ENCODE measurements around the gene TBC1D28.
"Not testable (repeated sequence)": the region's sequence is repeated elsewhere in the genome, so short reads cannot be mapped to it uniquely, and the experiment has no call there.

TBC1D28 gene

DNA sequence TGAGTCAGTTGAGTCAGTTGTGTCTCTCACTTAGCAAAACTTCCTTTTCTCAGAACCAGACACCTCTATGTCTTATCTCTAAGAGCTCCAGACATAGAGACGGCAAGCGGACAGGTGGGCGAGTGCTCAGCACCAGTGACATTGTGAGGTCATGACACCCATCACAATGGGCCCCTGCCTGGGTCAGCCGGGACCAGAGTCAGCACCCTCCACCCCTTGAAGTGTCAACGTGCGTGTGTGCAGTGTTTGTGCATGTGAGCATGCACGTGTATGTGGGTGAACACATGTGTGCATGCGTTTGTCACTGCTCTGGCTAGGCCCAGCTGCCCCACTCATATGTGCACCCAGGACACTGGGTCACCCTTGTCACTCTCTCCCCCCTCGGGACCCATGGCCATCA is at the start of gene TBC1D28:
Gene TBC1D28, minus strand, starts transcription at position 101 of the 400 bp plus-strand sequence. CDS start 3,039 bp downstream, outside the sequence.
- not testable (repeated sequence) for DNase-seq

DNA sequence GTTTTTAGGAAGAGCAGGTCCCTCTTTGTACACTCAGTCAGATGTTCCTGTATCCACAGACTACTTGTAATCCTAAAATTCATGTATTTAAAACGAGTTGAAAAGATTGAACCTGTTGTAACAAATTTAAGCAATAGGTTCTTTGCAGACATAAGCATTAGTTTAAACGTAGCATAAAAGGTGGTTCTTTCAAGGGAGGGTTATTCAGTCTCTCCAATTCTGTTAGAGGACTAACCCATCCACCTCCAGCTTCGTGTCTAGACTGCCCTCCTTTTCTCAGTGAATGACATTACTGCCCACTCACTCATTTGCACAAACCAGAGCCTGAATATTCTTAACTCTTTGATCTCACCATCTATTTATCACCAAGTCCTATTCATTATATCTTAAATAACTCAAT is 38.5 kb upstream of the TBC1D28 start:
- DNase-seq, result not testable (repeated sequence)

DNA sequence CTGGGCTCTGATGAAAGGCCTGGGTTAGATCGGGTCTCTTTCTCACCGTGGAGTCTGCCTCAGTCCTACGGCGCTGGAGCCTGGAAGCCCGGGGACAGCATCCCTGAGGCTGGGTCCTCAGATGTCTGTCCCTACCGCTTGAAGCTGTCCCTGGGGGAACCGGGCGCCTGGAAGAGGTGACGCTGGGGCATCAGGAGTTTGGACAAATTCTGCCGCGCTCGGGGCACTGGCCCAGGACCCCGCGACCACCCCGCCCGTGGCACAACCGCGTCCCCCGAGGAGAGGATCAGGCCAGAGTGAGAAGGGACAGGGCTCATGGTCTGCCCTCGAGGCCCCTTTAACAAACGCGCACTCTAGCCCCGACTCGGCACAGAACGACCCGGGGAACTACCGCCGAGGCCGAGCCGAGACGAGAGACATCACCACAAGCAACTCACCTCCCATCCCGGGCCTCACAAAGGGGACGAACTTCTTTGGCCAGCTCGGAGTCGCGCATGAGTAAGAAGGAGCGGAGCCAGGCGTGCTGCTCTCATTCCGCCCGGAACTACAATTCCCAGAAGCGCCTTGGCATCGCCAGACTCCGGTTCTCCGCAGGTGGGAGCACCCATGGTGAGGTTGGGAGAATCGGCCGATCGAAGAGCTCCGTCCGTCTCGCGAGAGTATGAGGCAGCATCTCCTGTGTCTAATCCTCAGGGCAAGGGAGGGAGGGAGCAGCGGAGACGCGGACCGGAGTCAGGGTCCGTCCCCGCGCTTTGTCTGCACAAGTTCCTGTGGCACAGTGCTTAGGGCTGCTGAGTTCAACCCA is 37.8 kb upstream of the TBC1D28 start, which contains the start of gene FOXO3B:
Gene FOXO3B, minus strand, starts transcription at position 548 of the 805 bp plus-strand sequence. CDS start 663 bp downstream, outside the sequence.
- peak in 2 of 4 experiments; percentile 27 to 59 for DNase-seq

DNA sequence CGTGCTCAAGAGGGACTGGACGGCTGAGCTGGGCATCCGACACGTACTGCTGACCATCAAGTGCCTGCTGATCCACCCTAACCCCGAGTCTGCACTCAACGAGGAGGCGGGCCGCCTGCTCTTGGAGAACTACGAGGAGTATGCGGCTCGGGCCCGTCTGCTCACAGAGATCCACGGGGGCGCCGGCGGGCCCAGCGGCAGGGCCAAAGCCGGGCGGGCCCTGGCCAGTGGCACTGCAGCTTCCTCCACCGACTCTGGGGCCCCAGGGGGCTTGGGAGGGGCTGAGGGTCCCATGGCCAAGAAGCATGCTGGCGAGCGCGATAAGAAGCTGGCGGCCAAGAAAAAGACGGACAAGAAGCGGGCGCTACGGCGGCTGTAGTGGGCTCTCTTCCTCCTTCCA is 33.2 kb upstream of the TBC1D28 start:
- DNase-seq, result not testable (repeated sequence)

DNA sequence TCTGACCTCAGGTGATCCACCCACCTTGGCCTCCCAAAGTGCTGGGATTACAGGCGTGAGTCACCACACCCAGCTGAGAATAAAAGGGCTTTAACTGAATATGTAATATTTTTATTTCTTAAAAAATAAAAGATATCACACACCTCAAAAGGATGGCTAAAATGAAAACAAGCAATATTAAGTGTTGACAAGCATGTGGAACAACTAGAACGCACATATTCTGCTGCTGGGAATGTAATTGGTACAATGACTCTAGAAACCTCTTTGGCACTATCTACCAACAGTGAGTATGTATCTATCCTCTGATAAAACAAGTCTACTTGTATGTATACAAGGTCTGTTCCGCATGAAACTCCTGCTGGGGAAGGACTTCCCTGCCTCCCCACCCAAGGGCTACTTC is 32.7 kb upstream of the TBC1D28 start:
- DNase-seq, result not testable (repeated sequence)

DNA sequence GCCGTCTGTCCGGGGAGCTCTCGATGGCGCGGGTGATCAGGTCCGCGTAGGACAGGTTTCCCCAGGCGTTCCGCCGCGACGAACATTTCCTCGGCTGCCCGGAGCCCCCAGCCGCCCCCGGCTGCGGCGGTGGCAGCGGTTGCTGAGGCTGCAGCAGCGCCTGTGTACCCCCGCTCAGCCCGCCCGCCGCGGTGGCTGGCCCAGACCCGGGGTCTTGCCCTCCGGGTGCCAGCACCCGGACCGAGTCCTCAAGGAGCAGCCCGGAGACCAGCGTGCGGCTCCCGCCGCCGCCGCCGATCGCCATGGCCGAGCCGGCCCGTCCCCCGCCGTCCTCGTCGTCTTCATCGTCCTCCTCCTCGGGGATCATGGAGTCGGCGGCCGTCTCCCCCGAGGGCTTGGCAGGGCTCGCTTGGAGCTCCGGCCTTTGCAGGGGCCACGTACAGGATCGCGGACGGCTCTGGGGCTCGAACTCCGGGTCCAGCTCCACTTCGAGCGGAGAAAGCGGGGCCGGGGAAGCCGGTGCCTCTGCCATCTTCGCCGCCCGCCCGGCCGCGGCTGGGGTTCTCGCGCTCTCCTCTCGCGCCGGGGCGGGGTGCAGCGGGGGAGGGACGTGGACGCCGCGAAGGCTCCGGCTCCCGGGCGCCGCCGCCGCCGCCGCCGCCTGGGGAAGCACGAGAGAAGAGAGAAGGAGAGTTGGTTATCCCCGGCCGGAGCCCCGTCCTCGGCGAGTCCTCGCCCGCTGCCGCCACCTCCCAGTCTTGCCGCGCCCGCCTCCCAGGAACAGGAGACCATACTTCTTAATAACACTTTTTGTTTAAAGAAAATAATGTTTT is 28.4 kb upstream of the TBC1D28 start:
- not testable (repeated sequence) for DNase-seq

DNA sequence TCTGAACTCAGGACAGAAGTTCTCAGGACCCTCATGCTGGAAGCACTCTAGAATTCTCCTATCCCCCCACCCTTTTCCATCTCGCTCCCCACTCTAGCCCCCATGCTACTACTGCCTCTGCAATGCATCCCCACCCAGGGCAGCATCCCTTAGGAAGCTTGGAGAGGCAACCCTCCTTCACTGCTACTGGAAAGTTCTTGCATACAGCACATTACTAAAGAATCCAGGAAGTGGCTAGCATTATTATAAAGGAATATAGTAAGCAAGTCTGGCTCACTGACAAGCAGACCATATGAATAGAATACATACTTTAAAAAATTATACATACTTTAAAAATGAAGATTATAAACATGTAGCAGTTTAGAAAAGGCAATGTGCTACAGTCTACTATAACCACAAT is 24.4 kb upstream of the TBC1D28 start:
- not testable (repeated sequence) for DNase-seq

DNA sequence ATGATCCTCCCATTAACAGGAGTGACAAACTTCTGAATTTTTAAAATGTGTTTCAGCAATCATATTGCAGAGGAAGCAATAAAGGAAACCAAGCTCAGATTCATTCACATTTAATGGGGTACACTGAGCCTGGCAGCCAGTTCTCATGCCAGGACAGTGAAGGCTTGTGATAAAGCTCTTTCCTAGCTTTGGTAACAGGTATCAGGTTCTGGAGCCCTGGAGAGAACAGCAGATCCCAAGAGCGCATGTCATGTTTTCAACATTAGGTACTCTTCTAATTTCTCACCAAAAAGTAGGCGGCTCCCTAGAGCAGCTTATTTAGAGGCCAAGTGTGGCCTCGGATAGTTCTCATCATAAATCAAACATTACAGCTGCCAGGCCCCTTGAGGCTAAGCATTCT is 23.3 kb upstream of the TBC1D28 start:
- not testable (repeated sequence) for DNase-seq

DNA sequence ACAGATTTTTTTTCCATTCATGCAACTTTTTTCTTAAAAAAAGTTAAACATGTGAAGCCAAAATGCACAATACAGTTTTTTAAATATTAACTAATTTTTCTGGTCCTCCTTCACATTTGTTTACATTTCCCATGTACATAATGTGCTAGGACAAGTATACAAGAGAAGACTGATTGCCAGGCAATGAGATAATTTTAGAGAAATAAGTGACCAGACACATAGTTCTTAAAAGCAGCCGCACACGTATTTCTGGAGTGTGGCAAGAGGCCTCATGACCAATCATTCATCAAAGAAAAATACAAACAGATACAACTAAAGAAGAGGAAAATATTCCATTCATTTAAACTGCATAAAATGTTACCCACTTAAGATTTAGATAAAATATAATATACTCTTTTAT is 22.1 kb upstream of the TBC1D28 start:
- not testable (repeated sequence) for DNase-seq

DNA sequence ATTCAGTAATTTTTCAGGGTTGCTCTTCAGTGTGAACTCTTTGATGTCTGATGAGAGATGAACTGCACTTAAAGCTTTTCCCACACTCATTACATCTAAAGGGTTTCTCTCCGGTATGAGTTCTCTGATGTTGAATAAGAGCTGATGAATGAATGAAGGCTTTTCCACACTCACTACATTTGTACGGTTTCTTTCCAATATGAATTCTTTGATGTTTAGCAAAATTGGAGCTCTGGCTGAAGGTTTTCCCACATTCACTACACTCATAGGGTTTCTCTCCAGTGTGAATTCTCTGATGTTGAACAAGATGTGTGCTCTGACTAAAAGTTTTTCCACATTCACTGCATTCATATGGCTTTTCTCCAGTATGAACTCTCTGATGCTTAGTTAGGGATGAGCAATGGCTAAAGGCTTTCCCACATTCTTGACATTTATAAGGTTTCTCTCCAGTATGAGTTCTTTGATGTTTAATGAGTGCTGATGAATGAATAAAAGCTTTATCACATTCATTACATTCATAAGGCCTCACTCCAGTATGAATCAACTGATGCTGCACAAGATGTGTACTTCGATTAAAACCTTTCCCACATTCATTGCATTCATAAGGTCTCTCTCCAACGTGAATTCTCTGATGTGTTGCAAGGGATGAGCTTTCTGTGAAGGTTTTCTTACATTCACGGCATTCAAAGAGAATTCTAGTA is 17.9 kb upstream of the TBC1D28 start:
- not testable (repeated sequence) for DNase-seq

DNA sequence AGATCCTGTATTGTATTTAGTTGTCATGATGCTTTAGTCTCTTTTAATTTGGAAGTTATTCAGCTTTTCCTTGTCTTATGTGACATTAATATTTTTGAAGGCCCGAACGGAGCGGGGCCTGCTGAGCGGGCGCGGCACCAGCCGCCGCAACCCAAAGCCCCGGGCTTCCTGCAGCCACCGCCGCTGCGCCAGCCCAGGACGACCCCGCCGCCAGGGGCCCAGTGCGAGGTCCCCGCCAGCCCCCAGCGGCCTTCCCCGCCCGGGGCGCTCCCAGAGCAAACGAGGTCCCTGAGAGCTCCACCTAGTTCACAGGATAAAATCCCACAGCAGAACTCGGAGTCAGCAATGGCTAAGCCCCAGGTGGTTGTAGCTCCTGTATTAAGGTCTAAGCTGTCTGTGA is 5.9 kb upstream of the TBC1D28 start:
- not testable (repeated sequence) for DNase-seq

DNA sequence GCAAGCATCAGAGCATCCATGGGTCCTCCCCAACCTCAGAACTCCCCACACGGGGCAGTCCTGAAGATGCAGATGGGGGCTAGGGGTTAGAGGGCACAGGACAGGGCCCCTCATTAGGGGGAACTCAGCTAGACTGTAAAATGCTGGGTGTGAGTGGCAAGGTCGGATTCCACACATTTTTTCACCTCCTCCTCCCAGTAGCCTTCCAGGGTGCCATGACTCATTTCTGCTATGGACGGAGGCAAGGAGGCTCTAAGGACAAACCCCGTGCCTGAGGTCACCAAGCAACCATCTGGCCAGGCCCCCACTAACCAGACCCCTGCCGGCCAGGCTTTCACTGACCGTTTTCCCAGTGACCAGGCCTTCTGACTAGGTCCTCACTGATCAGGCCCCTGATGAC is 1.1 kb downstream of the TBC1D28 start:
- not testable (repeated sequence) for DNase-seq

DNA sequence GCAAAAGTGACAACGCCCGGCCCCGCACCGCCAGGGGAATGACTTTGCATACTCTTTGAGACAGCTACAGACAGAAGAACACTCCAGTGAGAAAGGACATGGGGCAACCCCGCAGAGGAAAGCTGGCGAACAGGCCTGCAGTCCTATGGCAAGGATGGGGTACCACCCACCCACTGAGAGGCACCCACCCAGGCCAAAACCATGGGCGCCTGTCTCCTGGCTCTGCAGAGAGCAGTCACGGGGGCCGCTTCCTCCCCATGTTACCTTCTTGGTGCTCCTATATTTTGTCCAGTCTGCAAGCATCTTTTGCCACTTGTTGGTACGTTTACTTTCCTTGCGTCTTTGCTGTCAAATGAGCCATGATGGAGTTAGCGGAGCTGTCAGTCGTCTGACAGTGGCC is 5.8 kb downstream of the TBC1D28 start:
- not testable (repeated sequence) for DNase-seq

DNA sequence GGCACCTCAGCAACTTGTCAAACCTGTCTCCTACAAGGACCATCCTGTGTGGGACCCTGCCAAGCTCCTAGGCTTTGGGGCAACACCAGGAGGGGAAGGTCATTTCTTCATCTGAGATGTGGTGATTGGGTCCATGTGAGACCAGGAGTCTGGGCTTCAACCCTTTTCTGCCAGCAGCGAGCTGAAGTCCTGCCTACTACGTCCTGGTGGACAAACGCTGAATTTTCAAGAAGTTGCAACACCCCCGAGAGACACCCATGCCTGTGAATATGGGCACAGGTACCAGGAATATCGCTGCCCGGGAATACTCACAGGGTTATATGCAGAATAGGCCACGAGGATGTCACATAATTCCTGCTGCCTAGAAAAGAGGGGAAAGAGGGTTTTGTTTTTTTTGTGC is 8.0 kb downstream of the TBC1D28 start:
- DNase-seq, result not testable (repeated sequence)

DNA sequence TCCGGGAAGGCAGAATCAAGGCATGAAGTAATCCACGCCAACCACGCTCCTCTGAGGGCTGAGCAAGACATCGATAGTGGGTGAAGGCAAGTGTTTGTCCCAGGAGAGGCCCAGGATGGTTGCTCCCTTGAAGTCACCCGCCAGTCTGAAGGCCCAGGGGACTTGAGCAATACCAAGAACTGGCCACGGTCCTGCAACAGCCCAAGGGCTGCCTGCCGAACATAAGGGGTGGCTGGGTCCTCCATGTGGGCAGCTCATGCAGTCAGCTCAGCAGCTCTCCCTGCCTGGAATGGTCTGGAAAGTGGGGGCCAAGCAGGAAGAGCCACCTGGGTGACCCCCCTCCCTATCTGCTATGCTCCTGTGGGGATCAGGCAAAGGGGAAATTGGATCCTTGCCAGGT is 8.4 kb downstream of the TBC1D28 start:
- DNase-seq, result not testable (repeated sequence)

DNA sequence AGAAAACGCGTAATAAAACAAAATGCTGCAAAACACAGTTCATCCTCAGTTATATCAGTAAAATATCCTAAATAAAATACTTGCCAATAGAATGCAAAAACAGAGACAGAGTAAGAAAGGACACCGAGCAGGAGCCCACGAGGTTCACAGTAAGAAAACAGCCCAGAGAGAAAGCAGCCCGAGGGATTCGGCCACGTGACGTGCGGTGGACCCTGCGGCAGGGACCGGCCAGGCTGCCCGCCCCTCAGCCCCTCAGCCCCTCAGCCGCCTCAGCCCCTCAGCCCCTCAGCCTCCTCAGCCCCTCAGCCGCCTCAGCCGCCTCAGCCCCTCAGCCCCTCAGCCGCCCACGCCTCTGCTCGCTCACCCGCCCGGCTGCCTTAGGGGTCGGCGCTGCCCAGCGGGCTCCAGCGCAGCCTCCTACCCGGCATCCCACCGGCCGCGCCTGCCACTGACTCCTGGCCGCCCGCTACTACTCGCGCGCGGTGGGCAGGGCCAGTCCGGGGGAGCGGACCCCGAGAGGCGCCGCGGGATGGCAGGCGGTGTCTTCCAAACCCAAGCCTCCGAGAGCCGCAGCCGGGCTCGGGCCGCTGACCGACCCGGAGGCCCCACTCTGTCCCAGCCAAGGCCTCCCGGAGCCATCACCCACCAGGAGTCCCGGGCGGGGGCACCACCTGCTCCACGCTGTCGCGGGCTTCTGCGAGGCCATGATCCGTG is 9.5 kb downstream of the TBC1D28 start:
- not testable (repeated sequence) for DNase-seq

DNA sequence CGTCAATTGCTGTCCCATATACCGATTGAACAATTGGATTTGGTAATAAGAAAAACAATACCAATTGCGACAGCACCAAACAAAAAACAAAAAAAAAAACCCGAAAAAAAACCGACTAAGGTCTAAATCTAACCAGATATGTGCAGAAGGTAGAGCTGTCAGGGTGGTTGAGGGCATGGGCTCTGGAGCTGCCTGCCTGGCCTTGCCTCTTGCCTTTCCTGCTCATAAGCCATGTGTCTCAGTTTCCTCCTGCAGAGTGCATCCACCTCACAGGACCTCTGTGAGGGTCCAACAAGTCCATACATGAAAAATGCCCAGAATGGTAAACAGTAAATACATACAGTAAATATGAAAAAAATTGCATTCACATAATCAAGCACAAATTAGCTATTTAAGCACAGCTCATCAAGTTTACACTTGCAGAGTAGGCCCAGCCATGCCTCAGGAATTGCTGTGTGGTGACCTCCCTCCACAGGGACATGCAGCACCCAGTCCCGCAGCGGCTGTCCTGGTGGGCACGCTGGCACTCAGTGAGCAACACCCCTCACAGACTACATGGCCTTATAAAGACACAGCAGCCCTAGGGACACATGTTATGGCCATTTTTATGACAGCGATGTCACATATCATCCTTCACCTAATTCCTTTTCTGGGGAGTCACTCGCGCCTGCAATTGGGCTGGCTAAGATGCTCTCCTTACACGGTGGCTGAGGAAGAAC is 17.9 kb downstream of the TBC1D28 start:
- DNase-seq, result no peak

DNA sequence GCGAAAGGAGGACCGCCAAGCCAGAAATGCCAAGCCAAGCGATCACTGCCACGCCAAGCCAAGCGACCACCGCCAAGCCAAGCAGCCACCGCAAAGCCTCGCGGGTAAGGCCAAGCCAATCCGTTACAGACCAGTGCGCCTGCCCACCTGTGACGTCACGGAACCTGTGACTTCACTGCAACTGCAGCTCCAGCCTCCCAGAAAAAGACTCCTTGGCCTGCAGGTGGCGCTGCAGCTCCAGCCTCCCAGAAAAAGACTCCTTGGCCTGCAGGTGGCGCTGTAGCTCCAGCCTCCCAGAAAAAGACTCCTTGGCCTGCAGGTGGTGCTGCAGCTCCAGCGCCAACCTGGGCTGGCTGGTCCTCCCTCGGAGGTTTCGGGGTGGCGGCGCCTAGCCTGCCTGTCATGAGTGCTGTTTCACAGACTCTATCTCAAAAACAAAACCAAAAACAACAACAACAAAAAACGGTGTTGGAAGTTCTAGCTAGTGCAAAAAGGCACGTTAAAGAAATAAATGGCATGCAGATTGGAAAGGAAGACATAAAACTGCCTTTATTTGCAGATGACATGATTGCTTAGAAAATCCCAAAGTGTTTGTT is 18.6 kb downstream of the TBC1D28 start:
- peak; percentile 87 to 91 (median 89) for DNase-seq

DNA sequence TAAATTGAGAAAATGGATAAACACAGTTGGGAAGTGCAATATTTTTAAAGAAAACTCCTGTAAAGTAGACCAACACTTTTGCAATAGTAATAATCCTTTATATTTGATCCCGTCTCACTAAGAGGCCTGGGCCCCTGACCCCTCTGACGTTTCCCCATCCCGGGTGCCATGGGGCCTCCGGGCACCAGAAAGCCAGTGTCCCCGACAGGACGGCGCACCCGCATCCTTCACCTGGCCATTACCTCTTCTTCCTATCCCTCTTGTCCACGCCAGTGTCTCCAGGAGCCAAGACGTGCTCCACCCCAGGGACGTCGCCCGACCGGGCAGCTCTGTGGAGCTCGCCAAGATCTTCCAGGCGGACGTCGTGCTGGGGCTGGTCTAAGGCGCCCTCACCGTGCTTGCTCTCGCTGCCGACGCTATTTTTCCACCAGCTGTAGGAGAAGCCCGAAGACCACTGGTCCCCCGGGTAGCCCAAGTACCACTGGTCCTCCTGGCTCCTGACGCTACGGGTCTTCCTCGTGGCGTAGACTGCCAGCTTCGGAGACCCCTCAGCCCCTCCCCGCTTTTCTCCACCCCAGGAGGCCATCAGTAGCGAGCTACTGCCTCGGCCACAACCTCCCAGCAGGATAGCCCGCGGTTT is 19.2 kb downstream of the TBC1D28 start:
- DNase-seq, result not testable (repeated sequence)

DNA sequence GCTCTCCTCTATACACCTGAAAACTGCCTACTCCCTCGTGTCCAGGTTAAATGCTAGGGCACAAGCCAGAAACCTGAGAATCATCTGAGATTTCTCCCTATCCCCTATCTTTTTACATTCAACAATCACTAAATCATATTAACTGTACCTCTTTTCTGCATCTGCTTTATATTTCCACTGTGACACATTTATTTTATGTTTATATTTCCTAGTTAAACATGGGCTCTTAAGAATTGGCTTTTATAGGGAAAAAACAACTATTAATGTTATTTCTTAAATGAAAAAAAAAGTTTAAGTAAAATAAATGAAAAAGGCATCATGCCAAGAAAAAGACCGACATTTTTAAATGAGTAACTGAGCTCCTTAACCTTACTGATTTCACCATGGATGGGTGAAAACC is 26.6 kb downstream of the TBC1D28 start:
- not testable (repeated sequence) for DNase-seq

DNA sequence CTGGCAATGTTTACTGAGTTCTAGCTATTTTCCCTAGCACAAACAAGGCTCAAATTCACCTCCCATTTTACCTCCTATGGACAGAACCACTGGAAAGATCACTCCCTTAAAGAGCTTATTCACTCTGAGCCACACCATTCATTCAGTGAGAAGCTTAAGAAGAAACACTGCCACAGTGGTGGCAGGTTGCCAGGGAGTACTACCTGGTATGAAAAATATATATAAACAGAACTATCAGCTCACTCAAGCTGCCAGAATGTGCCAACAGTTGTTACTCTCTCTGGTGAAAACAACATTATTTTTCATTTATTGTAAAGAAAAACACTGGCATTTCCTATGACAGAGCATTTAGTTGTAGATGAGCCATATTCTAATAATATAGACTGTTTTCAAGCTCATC is 31.2 kb downstream of the TBC1D28 start:
- DNase-seq, result not testable (repeated sequence)

All from activated naive CD4-positive, alpha-beta T cell (primary cell).